ENCODE results near the gene NKIRAS2.
A peak's percentile ranks its signal among the peaks of the same experiment; 100 is the strongest.

The NKIRAS2 gene

GRCh38 chr17:42019509-42020404, at the start of gene NKIRAS2:
NKIRAS2 (plus strand) TSS chr17:42020090; CDS start chr17:42021578, 1,488 bp downstream.
- peak; percentile 41 for DNase-seq

GRCh38 chr17:41970901-41971331, 49.0 kb upstream of the NKIRAS2 start:
- DNase-seq = no peak

GRCh38 chr17:41971721-41972523, 48.0 kb upstream of the NKIRAS2 start:
- no peak for DNase-seq

DNA sequence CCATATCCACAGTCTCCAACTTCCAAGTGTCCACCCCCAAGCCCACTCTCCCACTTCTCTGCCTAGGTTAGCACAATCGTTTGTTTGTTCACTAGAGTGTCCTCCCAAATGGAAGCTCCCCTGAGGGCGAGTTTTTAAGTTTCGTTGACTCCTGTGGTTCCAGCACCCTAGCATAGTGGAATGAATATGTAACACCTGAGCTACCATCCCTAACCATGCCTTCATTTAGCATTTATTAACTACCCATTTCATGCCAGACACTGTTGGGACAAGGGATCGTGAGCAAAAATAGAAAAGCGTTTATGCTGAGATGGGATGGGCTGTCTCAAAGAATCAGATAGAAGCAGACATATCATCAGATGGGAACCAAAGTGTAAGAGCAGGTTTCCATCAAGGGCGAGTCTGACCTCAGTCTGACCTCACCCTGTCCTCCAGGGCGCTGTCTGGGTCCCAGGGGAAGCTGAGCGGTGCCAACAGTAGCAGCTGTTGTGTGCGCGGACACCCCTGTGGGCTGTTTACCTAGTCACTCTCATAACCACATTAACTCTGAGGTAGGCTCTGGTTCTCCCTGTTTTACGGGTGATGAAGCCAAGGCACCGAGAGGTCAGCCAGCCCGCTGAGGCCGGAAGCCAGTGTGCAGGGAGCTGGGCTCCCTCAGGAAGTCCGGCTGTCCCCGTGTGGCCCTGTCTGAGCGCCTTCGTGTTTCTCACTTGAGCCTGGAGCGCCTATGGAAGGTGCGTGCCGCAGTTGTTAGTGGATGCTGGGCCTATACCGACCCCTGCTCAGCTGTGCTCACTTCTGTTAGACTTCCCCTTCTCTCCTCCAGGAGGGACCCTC, 47.1 kb upstream of the NKIRAS2 start:
- no peak for DNase-seq

- DNase-seq = no peak
Measured at GRCh38 chr17:41973408-41973811, 46.5 kb upstream of the NKIRAS2 start.

GRCh38 chr17:41974031-41974430, 45.9 kb upstream of the NKIRAS2 start:
- DNase-seq = no peak

GRCh38 chr17:41974658-41975057, 45.2 kb upstream of the NKIRAS2 start:
- no peak for DNase-seq

DNA sequence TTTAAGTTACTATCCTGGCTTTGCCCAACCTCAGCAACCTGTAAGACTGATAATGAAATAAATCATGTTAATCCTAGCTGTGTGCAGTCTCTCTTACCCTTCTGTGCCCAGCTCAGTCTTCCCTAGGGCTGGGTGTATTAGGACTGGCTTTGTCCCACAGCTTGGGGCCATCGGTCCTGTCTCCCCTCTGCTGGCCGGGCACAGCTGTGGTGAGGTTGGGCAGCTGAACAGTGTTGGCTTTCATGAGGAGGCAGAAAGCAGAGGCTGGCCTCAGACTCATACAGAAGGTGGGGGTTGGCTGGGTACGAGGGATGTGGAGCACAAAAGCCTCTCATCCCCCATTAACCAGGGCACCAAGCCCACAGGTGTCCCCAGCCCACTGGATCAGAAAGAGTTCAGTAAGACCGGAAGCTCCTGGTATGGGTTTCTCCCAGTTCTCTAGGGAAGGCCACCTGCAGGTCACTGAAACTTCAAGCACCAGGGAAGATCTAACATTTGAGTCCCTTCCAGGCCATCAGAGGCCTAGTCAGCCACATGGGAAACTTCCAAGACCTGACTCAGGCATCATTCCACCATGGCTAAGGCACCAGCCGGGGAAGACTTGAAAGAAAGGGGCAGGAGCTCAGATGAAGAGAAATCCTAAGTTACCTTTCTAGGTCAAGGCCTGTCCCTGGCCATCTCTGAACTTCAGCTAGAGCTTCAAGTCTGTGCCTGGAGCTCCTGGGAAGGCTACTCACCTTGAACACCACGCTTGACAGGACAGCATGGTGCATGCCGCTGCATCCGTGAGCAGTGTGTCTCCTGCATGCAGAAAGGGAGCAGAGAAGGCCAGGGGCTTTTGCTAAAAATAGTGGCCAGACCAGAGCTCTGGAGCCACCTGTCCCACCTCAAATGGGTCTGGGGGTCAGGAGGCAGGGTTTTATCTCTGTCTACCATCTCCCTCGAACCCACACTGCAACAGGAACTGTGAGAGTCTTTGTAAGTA, 44.5 kb upstream of the NKIRAS2 start:
- no peak for DNase-seq

DNA sequence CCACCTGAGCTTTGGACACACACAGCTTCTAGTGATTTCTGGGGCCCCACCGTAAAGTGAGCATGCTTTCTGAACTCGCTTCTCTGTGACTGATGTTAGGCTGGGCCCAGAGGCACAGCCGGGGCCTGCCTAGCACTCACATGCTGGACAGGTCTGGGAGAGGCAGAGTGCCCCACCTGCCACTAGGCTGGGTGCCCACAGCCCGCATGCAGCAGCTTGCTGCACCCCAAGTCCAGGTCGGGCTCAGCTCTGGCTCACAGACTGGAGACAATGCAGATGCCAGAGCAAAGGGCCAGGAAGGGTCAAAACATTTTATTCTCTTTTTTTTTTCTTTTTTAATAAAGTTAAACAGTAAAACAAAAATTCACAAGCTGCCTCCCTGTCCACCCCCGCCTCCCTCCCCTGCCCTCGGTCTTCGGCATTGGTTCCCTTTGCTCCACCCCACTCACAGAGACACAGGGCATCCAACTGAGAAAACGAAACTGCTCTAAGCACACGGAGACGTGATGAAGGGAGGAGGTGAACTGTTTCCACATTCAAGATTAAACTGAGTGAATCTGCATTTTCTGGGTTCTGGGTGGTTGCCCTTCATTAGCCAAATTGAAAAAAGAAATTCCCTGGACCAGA, 43.6 kb upstream of the NKIRAS2 start:
- no peak for DNase-seq

DNA sequence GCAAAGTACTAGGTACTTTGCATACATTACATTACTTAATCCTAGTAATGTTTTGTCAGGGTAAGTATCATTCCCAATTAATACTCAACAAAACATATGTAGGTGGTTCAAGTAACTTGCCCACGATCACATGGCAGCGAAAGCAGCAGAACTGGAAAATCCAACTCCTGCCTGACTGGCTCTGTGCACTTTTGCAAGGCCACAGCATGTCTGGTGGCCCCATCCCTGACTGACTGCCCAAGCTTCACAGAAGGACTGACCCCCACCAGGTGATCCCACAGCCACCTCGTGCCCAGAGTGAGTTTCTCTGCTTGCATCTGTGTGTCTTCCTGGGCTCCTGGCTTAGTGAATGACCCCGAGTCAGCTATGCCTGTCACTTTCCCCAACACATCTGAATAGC, 41.9 kb upstream of the NKIRAS2 start:
- no peak for DNase-seq

DNA sequence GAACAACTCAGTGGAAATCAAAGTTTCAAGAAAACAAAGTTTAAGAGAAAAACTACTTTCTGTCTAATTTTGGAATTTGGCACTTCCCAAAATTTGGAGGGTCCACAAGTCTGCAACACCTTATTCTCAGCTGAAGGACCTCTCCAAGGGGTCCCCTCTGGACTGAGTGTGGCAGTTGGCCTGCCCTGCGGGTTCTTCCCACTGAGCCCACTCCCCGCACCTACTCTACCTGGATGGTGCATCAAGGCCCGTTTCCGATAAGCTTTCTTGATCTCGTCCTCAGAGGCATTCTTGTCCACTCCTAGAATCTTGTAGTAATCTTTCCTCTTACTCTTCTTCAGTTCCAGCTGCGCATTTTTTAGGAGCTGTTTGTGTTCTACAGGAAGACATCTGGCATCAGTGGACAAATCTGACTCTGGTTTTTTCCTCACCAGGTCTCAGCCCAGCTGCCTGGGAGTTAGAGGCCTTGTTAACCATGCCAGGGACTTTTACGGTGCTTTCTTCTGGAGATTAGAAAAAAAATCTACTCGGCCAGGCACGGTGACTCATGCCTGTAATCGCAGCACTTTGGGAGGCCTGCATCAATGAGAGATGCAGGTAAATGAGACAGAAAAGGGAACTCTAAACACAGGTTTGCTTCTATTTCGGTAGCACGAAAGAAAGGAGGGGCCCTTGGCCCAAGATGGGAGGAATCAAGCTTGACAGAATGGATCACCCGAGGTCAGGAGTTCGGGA, 37.7 kb upstream of the NKIRAS2 start:
- DNase-seq = no peak

GRCh38 chr17:41984454-41984853, 35.4 kb upstream of the NKIRAS2 start:
- no peak for DNase-seq

GRCh38 chr17:41985919-41986318, 34.0 kb upstream of the NKIRAS2 start:
- no peak for DNase-seq

GRCh38 chr17:41986634-41987033, 33.3 kb upstream of the NKIRAS2 start:
- DNase-seq = no peak

GRCh38 chr17:41987642-41988041, 32.2 kb upstream of the NKIRAS2 start:
- no peak for DNase-seq

DNA sequence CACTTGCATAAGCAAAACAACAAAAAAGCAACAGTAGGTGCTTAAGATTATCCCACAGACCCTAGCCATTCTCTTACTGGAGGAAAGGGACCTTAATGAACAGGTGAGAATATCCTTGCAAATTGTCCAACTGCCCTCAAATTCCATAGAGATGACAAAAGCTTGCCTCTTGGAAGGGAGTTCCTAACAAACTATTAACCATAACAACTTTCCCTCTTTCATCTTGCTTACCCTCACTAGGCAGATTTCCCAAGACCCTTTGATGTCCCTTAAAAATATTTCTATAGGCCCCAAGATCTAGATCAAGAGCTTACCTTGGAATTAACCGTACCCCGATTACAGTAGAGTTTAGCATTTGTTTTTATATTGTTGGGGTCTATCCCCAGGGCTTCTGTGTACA, 31.5 kb upstream of the NKIRAS2 start:
- DNase-seq = no peak

DNA sequence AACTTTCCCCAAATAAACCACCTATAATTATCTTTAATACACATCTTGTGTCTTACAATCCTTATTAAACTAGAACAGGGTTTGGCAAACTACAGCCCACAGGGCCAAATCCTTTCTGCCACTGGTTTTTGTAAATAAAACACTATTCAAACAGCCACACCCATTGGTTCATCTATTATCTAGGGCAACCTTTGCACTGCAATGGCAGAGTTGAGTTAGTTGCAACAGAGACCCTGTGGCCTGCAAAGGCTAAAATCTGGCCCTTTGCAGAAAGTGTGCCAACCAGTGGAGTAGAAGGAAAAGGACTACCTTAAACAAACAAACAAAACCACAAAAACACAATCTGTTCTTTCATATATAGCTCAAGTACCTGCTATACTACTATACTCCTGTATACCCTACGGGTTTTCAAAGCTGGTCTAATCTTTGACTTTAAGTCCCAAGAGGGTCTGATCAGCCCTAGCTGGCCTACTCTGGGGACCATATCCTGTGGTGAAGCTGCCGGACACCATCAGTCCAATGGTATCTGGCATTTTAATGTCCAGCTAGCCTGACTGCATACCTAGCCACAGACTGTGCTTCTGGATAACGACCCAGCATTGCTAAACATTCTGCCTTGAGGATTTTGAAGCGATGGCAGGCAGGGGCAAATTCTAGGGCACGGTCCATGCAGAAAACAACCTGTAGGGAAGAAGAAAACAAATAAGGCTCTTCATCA, 30.0 kb upstream of the NKIRAS2 start:
- DNase-seq = no peak

- no peak for DNase-seq
Measured at GRCh38 chr17:41992576-41992975, 27.3 kb upstream of the NKIRAS2 start.

DNA sequence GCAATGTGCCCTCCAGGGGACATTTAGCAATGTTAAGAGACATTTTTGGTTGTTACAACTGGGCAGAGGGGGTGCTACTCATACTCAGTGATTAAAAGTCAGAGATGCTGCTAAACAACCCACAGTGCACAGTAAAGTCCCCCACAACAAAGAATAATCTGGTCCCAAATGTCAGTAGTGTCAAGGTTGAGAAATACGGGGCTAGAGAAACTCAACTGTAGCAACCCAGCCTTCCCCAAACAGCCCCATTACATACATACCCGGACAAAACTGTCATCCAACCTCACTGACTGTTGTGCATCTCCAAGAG, 23.1 kb upstream of the NKIRAS2 start:
- DNase-seq = no peak

DNA sequence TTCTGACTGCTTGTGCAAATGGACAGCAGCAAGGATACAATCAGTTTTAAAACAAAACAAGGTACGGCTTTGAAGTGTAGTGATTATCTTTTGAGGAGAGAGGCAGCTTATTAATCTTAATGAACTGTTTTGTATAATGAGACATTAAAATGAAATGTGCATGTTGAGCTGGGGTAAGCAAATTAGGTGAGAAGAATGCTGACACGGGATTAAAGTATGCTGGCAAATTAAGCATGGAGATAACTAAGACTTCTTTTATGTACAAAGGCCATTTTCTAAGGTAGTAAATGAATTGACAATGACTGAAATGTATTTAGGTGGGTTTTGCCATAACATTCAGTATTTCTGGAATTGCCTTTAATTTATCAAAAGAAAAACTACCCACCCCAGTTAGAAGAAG, 21.4 kb upstream of the NKIRAS2 start:
- no peak for DNase-seq

All from SIG-M5 (cell line).